Smooth muscle cell (in vitro differentiated cells): ENCODE data around the gene TUBE1. TPM values are rescaled to one million over a fixed set of nuclear protein-coding genes. Genes with fewer than 3 reads are reported as not detected.

ENCODE experiments used
- DNase-seq: peaks from one replicate; lab custom pipeline; 2025; ENCODE audit not compliant: unreplicated experiment; lab: John Stamatoyannopoulos, UW
- H2AFZ ChIP-seq: fragments of 200-600 bp; sonication (generic); 2 replicates; pipeline ENCODE4 v1.6.0; 2016; ENCODE audit warnings: antibody characterized with exemption, low read depth, mild to moderate bottlenecking
- H3F3A ChIP-seq: fragments of 200-600 bp; sonication (generic); 2 replicates; pipeline ENCODE4 v1.6.0; 2017; ENCODE audit warnings: antibody characterized with exemption, low read depth
- H3K27ac ChIP-seq: fragments of 200-600 bp; sonication (generic); 2 replicates; pipeline ENCODE4 v1.5.1; 2016; ENCODE audit warnings: low read depth, mild to moderate bottlenecking
- H3K27me3 ChIP-seq: fragments of 200-600 bp; sonication (generic); 2 replicates; pipeline ENCODE4 v1.6.1; 2016; ENCODE audit warnings: low read depth, mild to moderate bottlenecking
- H3K36me3 ChIP-seq: fragments of 200-600 bp; sonication (generic); 2 replicates; pipeline ENCODE4 v1.5.1; 2016; ENCODE audit warnings: low read depth
- H3K4me1 ChIP-seq: fragments of 200-600 bp; sonication (generic); 2 replicates; pipeline ENCODE4 v1.5.1; 2016; ENCODE audit warnings: low read depth
- H3K4me2 ChIP-seq: fragments of 200-600 bp; sonication (generic); 2 replicates; pipeline ENCODE4 v1.6.0; 2016; ENCODE audit warnings: mild to moderate bottlenecking
- H3K4me3 ChIP-seq: fragments of 200-600 bp; sonication (generic); 2 replicates; pipeline ENCODE4 v1.5.1; 2016; ENCODE audit warnings: mild to moderate bottlenecking
- H3K79me2 ChIP-seq: fragments of 200-600 bp; sonication (generic); 2 replicates; pipeline ENCODE4 v1.6.0; 2016; ENCODE audit warnings: low read depth, mild to moderate bottlenecking
- H3K9ac ChIP-seq: fragments of 200-600 bp; sonication (generic); 2 replicates; pipeline ENCODE4 v1.6.0; 2016; ENCODE audit warnings: low read depth
- H3K9me3 ChIP-seq: fragments of 200-600 bp; sonication (generic); replicated peaks from 2 replicates; pipeline ENCODE4 v1.5.1; 2016; ENCODE audit warnings: low read depth
- H4K20me1 ChIP-seq: fragments of 200-600 bp; sonication (generic); 2 replicates; pipeline ENCODE4 v1.6.0; 2016; ENCODE audit warnings: low read depth
- WGBS: methylation state at CpG from one replicate; pipeline ENCODE4 v1.1.7; 2016; ENCODE audit warnings: low lambda C conversion rate; 5-methylcytosine and 5-hydroxymethylcytosine counted together
- polyA plus RNA-seq: library from polyadenylated mRNA; unstranded; fragments of >200 nt; fragmentation: Nextera tagmentation; extraction: Ambion mirVana; gene quantifications from 2 replicates; pipeline ENCODE4 v1.2.1, GENCODE V29; 2016
- total RNA-seq: library from RNA; depleted of rRNA; stranded (reverse); fragments of >200 nt; gene quantifications from 2 replicates; pipeline ENCODE4 v1.2.3, GENCODE V29; 2014
- TF ChIP-seq, protein P1 (sequence below): fragments of 200-600 bp; sonication (generic); IDR thresholded peaks from 2 replicates; pipeline ENCODE4 v1.5.1; 2017; ENCODE audit warnings: borderline replicate concordance, mild to moderate bottlenecking, antibody characterized with exemption; ENCODE audit not compliant: insufficient read depth, poor library complexity, severe bottlenecking

Gene TUBE1
- total and polyA plus RNA-seq, 2 experiments from 2014 or later = 9.9 to 11.6 TPM

DNA sequence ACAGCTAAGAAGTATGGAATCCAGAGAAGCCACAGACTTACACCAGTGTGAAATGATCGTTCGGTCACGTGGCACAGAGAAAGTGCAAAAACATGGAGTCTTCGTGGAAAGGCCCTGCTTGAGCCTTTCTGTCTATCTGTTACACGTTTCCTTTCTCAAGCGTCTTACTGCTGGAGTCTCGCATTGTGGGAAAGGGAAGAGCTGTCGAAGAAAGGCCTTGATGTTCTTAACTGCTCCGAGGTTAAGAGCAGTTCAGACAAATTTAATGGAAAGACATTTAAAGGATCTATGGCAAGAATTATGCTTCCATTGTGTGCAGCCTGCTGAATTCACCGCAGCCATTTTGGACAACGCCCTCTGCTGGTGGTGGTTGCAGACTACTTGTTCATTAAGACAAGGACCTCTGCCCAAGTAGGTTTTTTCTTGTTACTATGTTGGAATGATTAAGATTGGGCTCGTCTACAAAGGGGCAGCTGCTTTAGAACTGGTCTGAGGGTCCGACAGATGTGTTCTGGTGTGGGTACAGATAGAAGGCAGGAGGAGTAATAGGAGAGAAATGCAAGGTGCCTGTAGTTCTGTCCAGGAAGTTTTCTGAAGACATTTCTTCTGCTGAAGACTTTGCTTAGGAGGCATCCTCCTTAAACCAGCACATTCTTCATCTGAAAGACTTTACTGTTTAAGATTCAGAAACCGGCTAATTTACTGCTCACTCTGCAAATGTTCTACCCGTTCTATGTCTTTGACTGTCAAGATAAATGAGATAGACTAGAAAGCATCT, 58.0 kb downstream of the TUBE1 start:
- TF ChIP-seq, protein P1, sequence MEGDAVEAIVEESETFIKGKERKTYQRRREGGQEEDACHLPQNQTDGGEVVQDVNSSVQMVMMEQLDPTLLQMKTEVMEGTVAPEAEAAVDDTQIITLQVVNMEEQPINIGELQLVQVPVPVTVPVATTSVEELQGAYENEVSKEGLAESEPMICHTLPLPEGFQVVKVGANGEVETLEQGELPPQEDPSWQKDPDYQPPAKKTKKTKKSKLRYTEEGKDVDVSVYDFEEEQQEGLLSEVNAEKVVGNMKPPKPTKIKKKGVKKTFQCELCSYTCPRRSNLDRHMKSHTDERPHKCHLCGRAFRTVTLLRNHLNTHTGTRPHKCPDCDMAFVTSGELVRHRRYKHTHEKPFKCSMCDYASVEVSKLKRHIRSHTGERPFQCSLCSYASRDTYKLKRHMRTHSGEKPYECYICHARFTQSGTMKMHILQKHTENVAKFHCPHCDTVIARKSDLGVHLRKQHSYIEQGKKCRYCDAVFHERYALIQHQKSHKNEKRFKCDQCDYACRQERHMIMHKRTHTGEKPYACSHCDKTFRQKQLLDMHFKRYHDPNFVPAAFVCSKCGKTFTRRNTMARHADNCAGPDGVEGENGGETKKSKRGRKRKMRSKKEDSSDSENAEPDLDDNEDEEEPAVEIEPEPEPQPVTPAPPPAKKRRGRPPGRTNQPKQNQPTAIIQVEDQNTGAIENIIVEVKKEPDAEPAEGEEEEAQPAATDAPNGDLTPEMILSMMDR = peak; percentile 78
- Histone ChIP-seq H3F3A (no peaks in the 10 kb centered on the region), H2AFZ (no peak overlapping the region), H3K4me1 (no peaks in the 10 kb centered on the region), H3K4me2 (no peak overlapping the region), H3K9ac (no peak overlapping the region), H3K4me3 (no peak overlapping the region), H3K27ac (no peak overlapping the region), H4K20me1 (no peaks in the 10 kb centered on the region), H3K9me3 (no peaks in the 10 kb centered on the region), H3K36me3 (no peaks in the 10 kb centered on the region), H3K27me3 (no peaks in the 10 kb centered on the region), H3K79me2 (no peaks in the 10 kb centered on the region)
- 66% methylated on average over 15 of the region's 15 CpGs for WGBS
- DNase-seq = no peak

DNA sequence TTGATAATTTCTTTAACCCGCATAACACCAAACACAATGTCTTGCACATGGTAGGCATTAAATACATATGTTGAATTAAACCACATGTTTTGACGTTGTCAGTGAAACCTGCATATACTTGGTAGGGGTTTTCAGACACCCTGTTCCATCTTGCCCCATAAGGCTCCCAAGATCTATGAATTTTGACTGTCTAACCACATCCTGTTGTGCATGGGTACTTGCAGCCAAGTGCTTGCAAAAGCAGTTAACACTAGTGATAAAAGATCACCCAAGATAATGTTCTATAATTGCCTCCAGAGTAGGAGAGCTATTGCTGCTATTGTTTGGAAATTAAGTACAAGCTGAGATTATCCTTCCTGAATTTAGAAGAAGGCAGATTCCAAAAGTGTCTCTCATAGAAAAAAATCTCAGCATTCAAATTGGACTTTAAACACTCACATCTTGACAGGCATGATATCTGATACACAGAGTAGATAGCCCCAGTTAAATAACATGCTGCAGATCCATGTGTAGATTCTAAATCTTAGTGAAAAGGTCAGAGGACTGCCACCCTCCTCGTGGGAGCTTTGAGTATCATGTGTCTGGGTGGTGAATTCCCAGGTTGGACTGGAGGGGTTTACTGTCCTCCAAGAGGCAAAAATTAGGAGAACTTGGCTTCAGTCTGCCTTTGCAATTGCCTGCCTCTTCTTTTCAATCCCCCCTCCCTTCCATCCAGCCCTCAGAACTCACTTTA, 59.2 kb downstream of the TUBE1 start:
- no peaks in the 10 kb centered on the region for H3K27me3 ChIP-seq
- 86% methylated on average over 3 of the region's 3 CpGs for WGBS
- H4K20me1 ChIP-seq = no peaks in the 10 kb centered on the region
- no peak overlapping the region for H3K27ac ChIP-seq
- no peak overlapping the region for H3K4me3 ChIP-seq
- no peaks in the 10 kb centered on the region for H3F3A ChIP-seq
- H3K4me2 ChIP-seq = no peak overlapping the region
- no peaks in the 10 kb centered on the region for H3K4me1 ChIP-seq
- no peaks in the 10 kb centered on the region for H3K9me3 ChIP-seq
- H3K79me2 ChIP-seq = no peaks in the 10 kb centered on the region
- H2AFZ ChIP-seq = no peak overlapping the region
- H3K36me3 ChIP-seq = no peaks in the 10 kb centered on the region
- TF ChIP-seq, protein P1 = no peak
- no peak overlapping the region for H3K9ac ChIP-seq
- no peak for DNase-seq

DNA sequence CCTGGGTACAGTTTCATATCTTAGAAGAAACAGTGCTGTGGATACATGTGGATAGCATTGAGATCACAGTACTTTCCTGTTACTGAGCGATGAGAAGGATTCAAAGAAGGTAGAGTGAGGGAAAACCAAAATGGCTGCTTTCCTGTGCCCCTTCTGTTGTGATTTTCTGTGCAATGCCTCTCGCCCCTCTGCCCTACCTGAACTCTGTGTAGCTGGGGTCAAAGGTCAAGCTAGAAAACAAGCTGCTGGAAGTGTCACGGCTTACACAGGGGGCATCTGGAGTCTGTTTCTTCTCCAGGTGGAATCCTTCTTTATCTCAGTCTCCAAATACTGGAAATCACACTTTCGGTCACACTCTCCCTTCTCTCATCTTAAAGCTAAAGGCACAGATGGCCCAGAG, 60.3 kb downstream of the TUBE1 start:
- Histone ChIP-seq H3K4me3 (no peak overlapping the region), H3K36me3 (no peaks in the 10 kb centered on the region), H3K79me2 (no peaks in the 10 kb centered on the region), H3K4me1 (no peaks in the 10 kb centered on the region), H3F3A (no peaks in the 10 kb centered on the region), H3K27me3 (no peaks in the 10 kb centered on the region), H3K27ac (no peak overlapping the region), H3K9me3 (no peaks in the 10 kb centered on the region), H3K4me2 (no peak overlapping the region), H2AFZ (no peak overlapping the region), H4K20me1 (no peaks in the 10 kb centered on the region), H3K9ac (no peak overlapping the region)
- TF ChIP-seq, protein P1 = no peak
- 99% methylated on average over 4 of the region's 4 CpGs for WGBS
- DNase-seq = no peak
